Stimulated activated CD4-positive, alpha-beta T cell treated with anti-CD3 and anti-CD28 coated beads, Interleukin-1b, Interleukin-23, amount 100 ng/mL, for 24 hours (primary cell): ENCODE data around the gene GAGE10.
"Not testable (repeated sequence)": the region's sequence is repeated elsewhere in the genome, so short reads cannot be mapped to it uniquely, and the experiment has no call there.

Source experiments
- DNase-seq, 4 experiments: peaks; one replicate each; pipeline ENCODE4 v3.0.0-alpha.2; 2020; ENCODE audit warnings: low read depth in 4 of 4, low spot score in 1 of 4

Gene GAGE10

DNA sequence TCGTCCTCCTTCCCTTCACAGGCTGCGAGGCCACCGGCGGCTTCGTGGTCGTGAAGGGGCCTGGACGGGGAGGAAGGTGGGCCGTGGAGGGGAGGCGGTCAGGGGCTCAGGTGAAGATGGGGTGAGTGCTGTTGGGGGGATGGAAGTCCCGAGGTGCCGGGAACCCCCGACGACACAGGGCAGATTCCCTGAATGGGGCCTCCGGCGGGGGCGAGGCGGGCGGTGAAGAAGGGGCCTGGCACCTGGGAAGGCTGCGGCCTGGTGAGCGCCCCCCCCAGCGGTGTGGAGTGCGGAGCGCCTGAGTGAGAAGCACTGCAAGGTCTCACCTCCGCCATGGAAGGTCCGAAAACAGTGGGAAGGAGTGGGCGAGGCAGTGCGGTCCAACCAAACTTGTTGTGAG is 18.8 kb downstream of the GAGE10 start:
- not testable (repeated sequence) for DNase-seq

DNA sequence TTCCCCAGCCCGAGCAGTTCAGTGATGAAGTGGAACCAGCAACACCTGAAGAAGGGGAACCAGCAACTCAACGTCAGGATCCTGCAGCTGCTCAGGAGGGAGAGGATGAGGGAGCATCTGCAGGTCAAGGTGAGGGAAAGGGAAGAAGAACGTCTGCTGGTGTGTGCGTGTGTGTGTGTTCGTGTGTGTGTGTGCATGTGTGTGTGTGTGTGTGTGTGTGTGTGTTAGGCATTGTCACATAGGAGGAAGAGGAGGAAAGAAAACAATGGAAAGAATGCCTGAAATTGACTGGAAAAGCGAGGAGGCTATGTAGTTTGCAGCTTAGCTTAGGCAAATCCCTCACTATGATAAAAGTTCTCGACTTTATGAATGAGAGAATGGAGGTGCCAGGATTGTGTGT is 20.3 kb downstream of the GAGE10 start:
- not testable (repeated sequence) for DNase-seq

DNA sequence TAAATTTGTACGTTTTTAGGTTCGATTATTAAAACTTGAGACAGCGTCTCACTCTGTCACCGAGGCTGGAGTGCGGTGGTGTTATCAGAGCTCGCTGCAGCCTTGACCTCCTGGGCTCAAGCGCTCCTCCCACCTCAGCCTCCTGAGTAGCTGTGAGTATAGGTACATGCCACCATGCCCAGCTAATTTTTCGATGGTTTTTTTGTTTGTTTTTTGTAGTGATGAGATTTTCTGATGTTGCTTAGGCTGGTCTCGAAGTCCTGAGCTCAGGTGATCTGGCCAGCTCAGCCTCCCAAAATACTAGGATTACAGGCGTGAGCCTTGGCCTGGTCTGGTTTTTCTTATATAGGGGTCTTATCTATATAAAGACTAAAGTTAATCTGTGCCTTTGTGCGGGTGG is 27.0 kb downstream of the GAGE10 start:
- DNase-seq: not testable (repeated sequence)

DNA sequence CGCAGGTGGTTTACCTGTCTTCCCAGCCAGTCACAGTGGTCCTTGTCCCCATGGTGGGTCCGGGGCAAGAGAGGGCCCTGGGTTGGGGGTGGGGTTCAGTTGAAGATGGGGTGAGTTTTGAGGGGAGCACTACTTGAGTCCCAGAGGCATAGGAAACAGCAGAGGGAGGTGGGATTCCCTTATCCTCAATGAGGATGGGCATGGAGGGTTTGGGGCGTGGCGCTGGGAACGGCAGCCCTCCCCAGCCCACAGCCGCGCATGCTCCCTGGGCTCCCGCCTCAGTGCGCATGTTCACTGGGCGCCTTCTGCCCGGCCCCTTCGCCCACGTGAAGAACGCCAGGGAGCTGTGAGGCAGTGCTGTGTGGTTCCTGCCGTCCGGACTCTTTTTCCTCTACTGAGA is 27.8 kb downstream of the GAGE10 start, which contains the start of gene GAGE13:
Gene GAGE13 (plus strand): TSS at position 301 of the 400 bp plus-strand sequence. CDS start 1,156 bp downstream, outside the sequence.
- DNase-seq: not testable (repeated sequence)

DNA sequence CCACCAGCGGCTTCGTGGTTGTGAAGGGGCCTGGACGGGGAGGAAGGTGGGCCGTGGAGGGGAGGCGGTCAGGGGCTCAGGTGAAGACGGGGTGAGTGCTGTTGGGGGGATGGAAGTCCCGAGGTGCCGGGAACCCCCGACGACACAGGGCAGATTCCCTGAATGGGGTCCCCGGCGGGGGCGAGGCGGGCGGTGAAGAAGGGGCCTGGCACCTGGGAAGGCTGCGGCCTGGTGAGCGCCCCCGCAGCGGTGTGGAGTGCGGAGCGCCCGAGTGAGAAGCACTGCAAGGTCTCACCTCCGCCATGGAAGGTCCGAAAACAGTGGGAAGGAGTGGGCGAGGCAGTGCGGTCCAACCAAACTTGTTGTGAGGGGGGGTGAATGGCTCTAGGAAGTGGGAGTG is 28.4 kb downstream of the GAGE10 start:
- not testable (repeated sequence) for DNase-seq

DNA sequence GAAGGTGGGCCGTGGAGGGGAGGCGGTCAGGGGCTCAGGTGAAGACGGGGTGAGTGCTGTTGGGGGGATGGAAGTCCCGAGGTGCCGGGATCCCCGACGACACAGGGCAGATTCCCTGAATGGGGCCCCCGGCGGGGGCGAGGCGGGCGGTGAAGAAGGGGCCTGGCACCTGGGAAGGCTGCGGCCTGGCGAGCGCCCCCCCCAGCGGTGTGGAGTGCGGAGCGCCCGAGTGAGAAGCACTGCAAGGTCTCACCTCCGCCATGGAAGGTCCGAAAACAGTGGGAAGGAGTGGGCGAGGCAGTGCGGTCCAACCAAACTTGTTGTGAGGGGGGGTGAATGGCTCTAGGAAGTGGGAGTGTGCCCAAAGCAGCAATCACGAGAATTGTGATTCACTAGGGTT is 38.0 kb downstream of the GAGE10 start:
- not testable (repeated sequence) for DNase-seq

DNA sequence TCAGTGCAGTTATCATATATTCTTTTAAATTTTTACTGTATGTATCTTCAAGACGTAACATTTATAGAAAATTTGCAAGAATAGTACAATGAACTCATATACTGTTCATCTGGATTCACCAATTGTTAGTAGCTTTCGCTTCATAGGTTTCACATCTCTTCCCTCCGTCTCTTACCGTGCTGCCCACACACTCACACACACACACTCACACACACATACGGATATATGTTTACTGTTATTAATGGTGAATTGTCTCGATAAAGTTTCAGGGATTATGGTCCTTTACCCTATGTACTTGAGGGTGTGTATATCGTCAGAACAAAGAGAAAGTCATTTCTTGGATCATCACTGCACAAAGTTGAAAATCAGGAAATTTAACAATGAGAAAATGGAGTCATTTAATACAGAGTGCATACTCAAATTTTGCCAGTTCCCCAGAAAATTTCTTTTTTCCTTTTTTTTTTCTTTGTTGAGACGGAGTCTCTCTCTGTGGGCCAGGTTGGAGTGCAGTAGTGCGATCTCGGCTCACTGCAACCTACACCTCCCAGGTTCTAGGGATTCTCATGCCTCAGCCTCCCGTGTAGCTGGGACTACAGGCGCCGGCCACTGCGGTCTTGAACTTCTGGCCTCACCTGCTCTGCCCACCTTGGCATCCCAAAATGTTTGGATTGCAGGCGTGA is 41.2 kb downstream of the GAGE10 start:
- DNase-seq: not testable (repeated sequence)

DNA sequence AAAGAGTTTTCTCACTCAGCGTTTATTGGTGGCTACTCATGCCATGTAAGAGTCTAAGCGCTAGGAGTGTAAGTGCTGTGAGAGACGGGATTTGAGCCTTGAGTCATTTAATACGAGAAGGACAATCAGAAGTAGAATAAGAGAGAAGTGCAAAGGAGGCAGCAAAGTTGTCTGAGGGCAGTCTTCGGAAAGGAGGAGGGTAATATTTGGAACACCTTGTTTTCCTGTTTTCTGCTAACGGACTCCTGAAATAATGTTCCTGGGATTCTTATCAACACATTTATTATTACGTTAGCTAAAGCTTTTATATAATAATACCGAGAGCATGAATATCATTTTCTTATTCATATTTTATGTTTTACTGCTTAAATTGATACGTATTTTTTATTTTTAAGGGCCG is 42.0 kb downstream of the GAGE10 start:
- DNase-seq: not testable (repeated sequence)

DNA sequence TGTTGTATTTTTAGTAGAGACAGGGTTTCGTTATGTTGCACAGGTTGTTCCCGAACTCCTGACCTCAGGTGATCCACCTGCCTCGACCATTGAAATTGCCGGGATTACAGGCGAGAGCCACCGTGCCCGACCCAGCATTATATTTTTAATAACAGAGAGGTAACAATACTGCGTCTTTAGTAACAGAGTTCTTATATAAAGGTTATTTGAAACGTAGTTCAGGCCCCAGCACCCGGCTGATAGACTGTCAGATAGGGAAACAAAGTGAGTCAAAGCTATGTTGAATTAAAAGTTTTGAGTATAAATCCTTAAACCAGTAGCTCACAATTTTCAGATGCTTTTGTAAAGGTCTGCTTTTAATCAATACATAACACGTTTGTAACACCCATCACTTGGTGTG is 42.7 kb downstream of the GAGE10 start:
- DNase-seq: not testable (repeated sequence)
